ENCODE data around the gene SOCS1. TPM values are rescaled to one million over a fixed set of nuclear protein-coding genes. Genes with fewer than 3 reads are reported as not detected.

Gene SOCS1
- total RNA-seq, 4 donors from 2014 or later: 5.3 to 16.3 (median 11.1) TPM

DNA sequence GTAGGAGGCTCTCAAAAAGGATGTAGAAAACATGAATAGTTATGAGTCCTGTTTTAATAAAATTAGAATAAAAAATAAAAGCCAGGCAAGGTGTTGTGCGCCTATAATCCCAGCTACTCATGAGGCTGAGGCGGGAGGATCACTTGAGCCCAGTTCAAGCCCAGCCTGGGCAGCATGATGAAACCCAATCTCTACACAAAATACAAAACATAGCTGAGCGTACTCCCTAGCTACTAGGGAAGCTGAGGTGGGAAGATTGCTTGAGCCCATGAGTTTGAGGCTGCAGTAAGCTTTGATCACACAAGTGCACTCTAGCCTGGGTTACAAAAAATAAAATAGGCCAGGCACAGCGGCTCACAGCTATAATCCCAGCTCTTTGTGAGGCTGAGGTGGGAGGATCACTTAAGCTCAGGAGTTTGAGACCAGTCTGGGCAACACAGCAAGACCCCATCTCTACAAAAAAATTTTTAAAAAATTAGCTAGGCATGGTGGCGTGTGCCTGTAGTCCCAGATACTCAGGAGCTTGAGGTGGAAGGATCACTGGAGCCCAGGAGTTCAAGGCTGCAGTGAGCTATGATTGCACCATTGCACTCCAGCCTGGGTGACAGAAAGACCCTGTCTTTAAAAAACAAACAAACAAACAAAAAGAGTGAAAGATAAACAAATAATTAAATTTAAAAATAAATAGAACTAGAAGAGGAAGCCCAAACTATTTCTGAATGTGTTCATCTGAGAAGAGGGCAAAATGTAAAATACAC is 42.3 kb upstream of the SOCS1 start:
- TF ChIP-seq, protein P1, sequence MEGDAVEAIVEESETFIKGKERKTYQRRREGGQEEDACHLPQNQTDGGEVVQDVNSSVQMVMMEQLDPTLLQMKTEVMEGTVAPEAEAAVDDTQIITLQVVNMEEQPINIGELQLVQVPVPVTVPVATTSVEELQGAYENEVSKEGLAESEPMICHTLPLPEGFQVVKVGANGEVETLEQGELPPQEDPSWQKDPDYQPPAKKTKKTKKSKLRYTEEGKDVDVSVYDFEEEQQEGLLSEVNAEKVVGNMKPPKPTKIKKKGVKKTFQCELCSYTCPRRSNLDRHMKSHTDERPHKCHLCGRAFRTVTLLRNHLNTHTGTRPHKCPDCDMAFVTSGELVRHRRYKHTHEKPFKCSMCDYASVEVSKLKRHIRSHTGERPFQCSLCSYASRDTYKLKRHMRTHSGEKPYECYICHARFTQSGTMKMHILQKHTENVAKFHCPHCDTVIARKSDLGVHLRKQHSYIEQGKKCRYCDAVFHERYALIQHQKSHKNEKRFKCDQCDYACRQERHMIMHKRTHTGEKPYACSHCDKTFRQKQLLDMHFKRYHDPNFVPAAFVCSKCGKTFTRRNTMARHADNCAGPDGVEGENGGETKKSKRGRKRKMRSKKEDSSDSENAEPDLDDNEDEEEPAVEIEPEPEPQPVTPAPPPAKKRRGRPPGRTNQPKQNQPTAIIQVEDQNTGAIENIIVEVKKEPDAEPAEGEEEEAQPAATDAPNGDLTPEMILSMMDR (IDR thresholded peaks at IDR 0.05; ENCODE audit: low read depth): no peak

DNA sequence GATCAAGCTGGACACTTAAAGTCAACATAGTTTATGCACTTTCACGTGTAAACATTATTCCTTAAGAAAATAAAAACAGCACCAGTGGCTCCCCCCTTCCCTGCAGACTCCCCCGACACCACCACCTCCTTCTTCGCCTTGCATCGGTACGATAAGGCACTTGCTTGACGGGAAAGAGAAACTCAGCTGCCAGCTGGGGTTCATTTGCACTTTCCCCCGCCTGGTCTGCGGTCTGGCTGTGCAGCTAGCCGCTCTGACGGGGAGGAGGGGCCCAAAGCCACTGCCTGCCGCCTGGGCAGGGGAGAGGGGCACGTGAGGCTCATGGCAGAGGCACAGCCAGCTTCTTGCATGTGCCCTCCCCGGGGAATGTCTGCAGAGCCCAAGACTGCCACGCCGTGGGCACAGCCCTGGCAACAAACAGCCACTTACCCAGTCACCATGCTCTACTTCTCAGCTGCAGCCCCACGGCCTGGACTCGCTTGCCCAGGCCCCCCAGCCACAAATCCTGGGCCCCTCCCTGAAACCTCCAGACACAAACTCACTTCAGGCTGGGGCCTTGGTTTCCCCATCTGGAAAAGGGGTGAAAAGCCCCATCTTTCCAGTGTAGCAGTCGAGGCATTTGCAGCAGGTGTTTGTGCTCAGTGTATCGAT is 41.6 kb upstream of the SOCS1 start:
- TF ChIP-seq, protein P1 (IDR thresholded peaks at IDR 0.05; ENCODE audit: low read depth): no peak

DNA sequence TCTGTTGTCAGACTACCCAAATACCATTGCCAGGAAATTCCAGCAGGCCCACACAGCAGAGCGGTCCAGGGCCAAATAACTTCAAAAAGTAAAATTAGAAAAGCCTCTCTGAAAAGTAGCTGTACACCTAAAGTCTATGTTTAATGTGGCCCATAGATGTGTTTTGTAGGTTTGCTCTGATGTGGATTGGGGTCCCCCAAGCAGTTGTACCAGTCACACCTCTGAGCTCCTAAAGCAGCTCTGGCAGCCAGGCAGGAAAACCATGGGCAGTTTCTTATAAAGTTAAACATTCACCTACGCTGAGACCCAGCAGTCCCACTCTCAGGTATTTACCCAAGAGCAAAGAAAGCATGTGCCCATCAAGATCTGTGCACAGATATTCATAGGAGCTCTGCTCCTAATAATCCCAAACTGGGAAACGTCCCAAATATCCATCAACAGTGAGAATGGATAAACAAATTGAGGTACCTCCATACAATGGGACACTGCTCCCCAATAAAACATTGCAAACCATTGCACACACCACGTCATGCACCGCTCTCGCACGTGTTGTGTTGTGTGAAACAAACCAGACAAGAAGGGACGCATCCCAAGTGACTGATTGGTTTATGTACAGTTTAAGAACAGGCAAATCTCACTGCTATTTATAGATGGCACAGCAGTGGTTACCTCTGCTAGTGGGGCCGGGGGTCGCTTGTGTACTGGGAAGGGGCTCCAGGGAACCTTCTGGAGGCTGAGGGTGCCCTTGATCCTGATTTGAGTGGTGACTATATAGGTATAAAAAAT is 40.9 kb upstream of the SOCS1 start:
- TF ChIP-seq, protein P1 (IDR thresholded peaks at IDR 0.05; ENCODE audit: low read depth): no peak

DNA sequence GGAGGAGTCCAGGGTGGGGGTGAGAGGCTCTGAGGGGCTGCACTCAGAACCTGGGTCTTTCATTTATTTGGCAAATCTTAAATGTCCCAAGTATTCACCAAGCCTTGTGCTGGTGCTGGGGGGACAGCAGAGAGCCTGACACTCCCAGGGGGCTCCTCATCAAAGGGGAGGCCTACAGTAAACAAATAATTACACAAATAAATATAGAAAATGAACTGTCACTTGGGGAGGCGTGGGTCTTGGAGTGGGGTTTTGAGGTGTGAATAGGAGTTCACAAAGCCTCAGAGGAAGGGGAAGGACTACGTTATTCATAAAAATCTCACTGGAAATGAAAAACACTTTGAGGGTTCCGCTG is 40.3 kb upstream of the SOCS1 start:
- TF ChIP-seq, protein P1 (IDR thresholded peaks at IDR 0.05; ENCODE audit: low read depth): no peak

DNA sequence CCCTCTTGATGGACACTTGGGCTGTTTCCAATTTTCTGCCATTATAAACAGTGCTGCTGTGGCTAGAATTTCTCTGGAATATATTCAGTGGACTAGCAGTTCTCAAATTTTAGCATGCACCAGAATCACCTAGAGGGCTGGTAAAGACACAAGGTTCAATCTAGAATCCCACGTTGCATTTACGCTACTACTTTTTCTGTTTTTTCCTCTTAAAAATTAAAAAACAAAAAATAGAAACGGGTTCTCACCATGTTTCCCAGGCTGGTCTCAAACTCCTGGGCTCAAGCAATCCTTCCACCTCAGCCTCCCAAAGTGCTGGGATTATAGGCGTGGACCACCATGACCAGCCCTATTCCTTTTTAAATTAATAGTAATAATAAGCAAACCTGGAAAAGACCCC is 39.7 kb upstream of the SOCS1 start:
- TF ChIP-seq, protein P1 (IDR thresholded peaks at IDR 0.05; ENCODE audit: low read depth): no peak

DNA sequence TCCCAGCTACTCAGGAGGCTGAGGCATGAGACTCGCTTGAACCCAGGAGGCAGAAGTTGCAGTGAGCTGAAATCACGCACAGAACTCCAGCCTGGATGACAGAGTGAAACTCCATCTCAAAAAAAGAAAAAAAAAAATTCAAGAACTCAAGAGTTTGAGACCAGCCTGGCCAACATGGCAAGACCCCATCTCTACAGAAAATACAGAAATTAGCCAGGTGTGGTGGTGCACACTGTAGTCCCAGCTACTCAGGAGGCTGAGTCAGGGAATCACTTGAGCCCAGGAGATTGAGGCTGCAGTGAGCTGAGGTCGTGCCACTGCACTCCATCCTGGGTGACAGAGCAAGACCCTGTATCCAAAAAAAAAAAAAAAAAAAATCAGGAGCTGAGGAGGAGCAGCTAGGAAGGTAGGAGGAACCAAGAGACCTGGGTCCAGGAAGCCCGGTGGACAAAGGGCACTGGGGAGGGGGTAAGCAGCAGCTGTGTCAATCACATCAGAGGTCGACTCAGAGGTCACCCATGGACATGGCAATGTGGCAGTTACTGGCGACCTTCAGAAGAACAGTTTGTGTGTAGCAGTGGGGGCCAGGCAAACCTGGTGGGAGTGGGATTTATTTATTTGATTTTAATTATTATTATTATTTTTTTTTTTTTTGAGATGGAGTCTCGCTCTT is 36.2 kb upstream of the SOCS1 start:
- TF ChIP-seq, protein P1 (IDR thresholded peaks at IDR 0.05; ENCODE audit: low read depth): no peak

All from subcutaneous adipose tissue (tissue), 4 donors.